Activated CD8-positive, alpha-beta memory T cell treated with anti-CD3 and anti-CD28 coated beads, Interleukin-2, amount 10 ng/mL, durations not matched to agents 7 days and 5 days (primary cell): ENCODE measurements around the gene ZFAND3. TPM values are rescaled to one million over a fixed set of nuclear protein-coding genes. Genes with fewer than 3 reads are reported as not detected.

Source experiments
- ATAC-seq: fragments of 150-1000 bp; cut with Tn5 transposase; one replicate; pipeline ENCODE4 v1.10.0; 2021; ENCODE audit warnings: moderate library complexity
- CTCF ChIA-PET: fragments of 350-600 bp; sonication (Branson Sonifier 250); formaldehyde crosslinking; loops from one replicate; lab custom pipeline; 2021; ENCODE audit warnings: antibody characterized with exemption; lab: Charles Lee
- DNase-seq: peaks from one replicate; pipeline ENCODE4 v3.0.0-alpha.2; 2020
- H3K27ac Mint-ChIP-seq: one replicate; pipeline ENCODE4 v1.8.0; 2021; ENCODE audit warnings: mild to moderate bottlenecking, mixed read lengths
- H3K27me3 Mint-ChIP-seq: one replicate; pipeline ENCODE4 v1.8.0; 2021; ENCODE audit warnings: mixed read lengths
- H3K36me3 Mint-ChIP-seq: one replicate; pipeline ENCODE4 v1.8.0; 2021; ENCODE audit warnings: mild to moderate bottlenecking, mixed read lengths
- H3K4me1 Mint-ChIP-seq: one replicate; pipeline ENCODE4 v1.8.0; 2021; ENCODE audit warnings: mixed read lengths
- H3K4me3 Mint-ChIP-seq: one replicate; pipeline ENCODE4 v1.8.0; 2021; ENCODE audit warnings: mild to moderate bottlenecking, moderate library complexity, mixed read lengths
- H3K9me3 Mint-ChIP-seq: one replicate; pipeline ENCODE4 v1.8.0; 2022; ENCODE audit warnings: low read depth, mixed read lengths
- total RNA-seq, 2 experiments: library from RNA; stranded (reverse); gene quantifications; one replicate each; pipeline ENCODE4 v1.2.3, GENCODE V29; 2021

The ZFAND3 gene
- total RNA-seq, 2 experiments from 2014 or later, result 30.9 to 34.4 TPM

GRCh38 chr6:38155621-38156204 is 336.2 kb downstream of the ZFAND3 start:
- H3K36me3 Mint-ChIP-seq, result no peaks in the 10 kb centered on the region
- H3K27ac Mint-ChIP-seq, result no peak overlapping the region
- H3K4me3 Mint-ChIP-seq, result no peak overlapping the region
- H3K9me3 Mint-ChIP-seq, result no peaks in the 10 kb centered on the region
- CTCF ChIA-PET, result no interaction called here
- DNase-seq (no peak), ATAC-seq (no peak)
- no peaks in the 10 kb centered on the region for H3K4me1 Mint-ChIP-seq
- H3K27me3 Mint-ChIP-seq, result no peaks in the 10 kb centered on the region

GRCh38 chr6:38156818-38157565 is 337.5 kb downstream of the ZFAND3 start:
- no peak for DNase-seq
- H3K36me3 Mint-ChIP-seq, result no peaks in the 10 kb centered on the region
- CTCF ChIA-PET, result no interaction called here

GRCh38 chr6:38157905-38158304 is 338.4 kb downstream of the ZFAND3 start:
- DNase-seq (no peak), ATAC-seq (no peak)
- H3K27me3 Mint-ChIP-seq, result no peaks in the 10 kb centered on the region
- H3K27ac Mint-ChIP-seq, result no peak overlapping the region
- no peaks in the 10 kb centered on the region for H3K36me3 Mint-ChIP-seq
- CTCF ChIA-PET, result no interaction called here
- no peak overlapping the region for H3K4me3 Mint-ChIP-seq
- no peaks in the 10 kb centered on the region for H3K4me1 Mint-ChIP-seq
- no peaks in the 10 kb centered on the region for H3K9me3 Mint-ChIP-seq

More at GRCh38 chr6:38156818-38157565, 337.5 kb downstream of the ZFAND3 start:
- H3K9me3 Mint-ChIP-seq, result no peaks in the 10 kb centered on the region
- ATAC-seq, result no peak
- no peaks in the 10 kb centered on the region for H3K4me1 Mint-ChIP-seq
- no peak overlapping the region for H3K4me3 Mint-ChIP-seq
- H3K27ac Mint-ChIP-seq, result no peak overlapping the region
- no peaks in the 10 kb centered on the region for H3K27me3 Mint-ChIP-seq

GRCh38 chr6:38158762-38159350 is 339.3 kb downstream of the ZFAND3 start:
- Mint-ChIP-seq H3K27ac (no peak overlapping the region), H3K36me3 (no peaks in the 10 kb centered on the region), H3K4me3 (no peak overlapping the region), H3K4me1 (no peaks in the 10 kb centered on the region), H3K27me3 (no peaks in the 10 kb centered on the region), H3K9me3 (no peaks in the 10 kb centered on the region)
- ATAC-seq, result no peak
- DNase-seq, result no peak
- CTCF ChIA-PET, result no interaction called here

GRCh38 chr6:38159596-38159995 is 340.1 kb downstream of the ZFAND3 start:
- Mint-ChIP-seq H3K27me3 (no peaks in the 10 kb centered on the region), H3K9me3 (no peaks in the 10 kb centered on the region), H3K27ac (no peak overlapping the region), H3K4me3 (no peak overlapping the region), H3K36me3 (no peaks in the 10 kb centered on the region), H3K4me1 (no peaks in the 10 kb centered on the region)
- CTCF ChIA-PET, result interaction anchor here (0.7 kb wide), 1 partner anchor 17 kb away, joined by 3 read pairs; no protein-coding TSS in a partner anchor
- no peak for DNase-seq
- no peak for ATAC-seq

GRCh38 chr6:38160831-38161230 is 341.3 kb downstream of the ZFAND3 start:
- Mint-ChIP-seq H3K9me3 (no peaks in the 10 kb centered on the region), H3K36me3 (no peaks in the 10 kb centered on the region), H3K27ac (no peak overlapping the region), H3K4me3 (no peak overlapping the region), H3K4me1 (no peaks in the 10 kb centered on the region), H3K27me3 (no peaks in the 10 kb centered on the region)
- CTCF ChIA-PET, result no interaction called here
- no peak for DNase-seq
- ATAC-seq, result no peak

- ATAC-seq, result no peak
- H3K36me3 Mint-ChIP-seq, result no peaks in the 10 kb centered on the region
- H3K27me3 Mint-ChIP-seq, result no peaks in the 10 kb centered on the region
- no peak overlapping the region for H3K4me3 Mint-ChIP-seq
- no peaks in the 10 kb centered on the region for H3K9me3 Mint-ChIP-seq
- CTCF ChIA-PET, result no interaction called here
- DNase-seq, result no peak
- no peak overlapping the region for H3K27ac Mint-ChIP-seq
- H3K4me1 Mint-ChIP-seq, result no peaks in the 10 kb centered on the region
Observed at GRCh38 chr6:38161331-38161730, 341.8 kb downstream of the ZFAND3 start.

GRCh38 chr6:38161754-38162492 is 342.4 kb downstream of the ZFAND3 start:
- Mint-ChIP-seq H3K9me3 (no peaks in the 10 kb centered on the region), H3K27me3 (no peaks in the 10 kb centered on the region), H3K36me3 (no peaks in the 10 kb centered on the region), H3K27ac (no peak overlapping the region), H3K4me3 (no peak overlapping the region), H3K4me1 (no peaks in the 10 kb centered on the region)
- no peak for ATAC-seq
- CTCF ChIA-PET, result no interaction called here
- no peak for DNase-seq

GRCh38 chr6:38162493-38163185 is 343.1 kb downstream of the ZFAND3 start:
- Mint-ChIP-seq H3K4me3 (no peak overlapping the region), H3K27ac (no peak overlapping the region), H3K36me3 (no peaks in the 10 kb centered on the region), H3K9me3 (no peaks in the 10 kb centered on the region), H3K27me3 (no peaks in the 10 kb centered on the region), H3K4me1 (no peaks in the 10 kb centered on the region)
- DNase-seq, result no peak
- CTCF ChIA-PET, result no interaction called here
- no peak for ATAC-seq

- DNase-seq (no peak), ATAC-seq (no peak)
- Mint-ChIP-seq H3K27ac (no peak overlapping the region), H3K4me3 (no peak overlapping the region), H3K27me3 (no peaks in the 10 kb centered on the region), H3K36me3 (no peaks in the 10 kb centered on the region), H3K9me3 (no peaks in the 10 kb centered on the region), H3K4me1 (no peaks in the 10 kb centered on the region)
- CTCF ChIA-PET, result no interaction called here
Observed at GRCh38 chr6:38163186-38164130, 343.9 kb downstream of the ZFAND3 start.

GRCh38 chr6:38164131-38164481 is 344.6 kb downstream of the ZFAND3 start:
- no peak for ATAC-seq
- H3K4me3 Mint-ChIP-seq, result no peak overlapping the region
- no peak overlapping the region for H3K27ac Mint-ChIP-seq
- CTCF ChIA-PET, result no interaction called here
- H3K27me3 Mint-ChIP-seq, result no peaks in the 10 kb centered on the region
- no peaks in the 10 kb centered on the region for H3K4me1 Mint-ChIP-seq
- DNase-seq, result no peak
- no peaks in the 10 kb centered on the region for H3K36me3 Mint-ChIP-seq
- no peaks in the 10 kb centered on the region for H3K9me3 Mint-ChIP-seq

- no peak for ATAC-seq
- CTCF ChIA-PET, result no interaction called here
- H3K27ac Mint-ChIP-seq, result no peak overlapping the region
- no peaks in the 10 kb centered on the region for H3K9me3 Mint-ChIP-seq
- no peak overlapping the region for H3K4me3 Mint-ChIP-seq
- H3K36me3 Mint-ChIP-seq, result no peaks in the 10 kb centered on the region
- H3K27me3 Mint-ChIP-seq, result no peaks in the 10 kb centered on the region
- no peaks in the 10 kb centered on the region for H3K4me1 Mint-ChIP-seq
- DNase-seq, result no peak
Observed at GRCh38 chr6:38164671-38165108, 345.2 kb downstream of the ZFAND3 start.
